Diencephalon (tissue), 1 donor: ENCODE results near the gene OR11H6. TPM values are rescaled to one million over a fixed set of nuclear protein-coding genes. Genes with fewer than 3 reads are reported as not detected.

ENCODE experiments used
- small RNA-seq: library from RNA; depleted of rRNA; stranded (forward); fragments of <200 nt; gene quantifications from one replicate; pipeline ENCODE3, GENCODE V24; 2014
- total RNA-seq: library from RNA; depleted of rRNA; stranded (reverse); fragments of >200 nt; gene quantifications from one replicate; pipeline ENCODE4 v1.2.3, GENCODE V29; 2014

The OR11H6 gene, protein sequence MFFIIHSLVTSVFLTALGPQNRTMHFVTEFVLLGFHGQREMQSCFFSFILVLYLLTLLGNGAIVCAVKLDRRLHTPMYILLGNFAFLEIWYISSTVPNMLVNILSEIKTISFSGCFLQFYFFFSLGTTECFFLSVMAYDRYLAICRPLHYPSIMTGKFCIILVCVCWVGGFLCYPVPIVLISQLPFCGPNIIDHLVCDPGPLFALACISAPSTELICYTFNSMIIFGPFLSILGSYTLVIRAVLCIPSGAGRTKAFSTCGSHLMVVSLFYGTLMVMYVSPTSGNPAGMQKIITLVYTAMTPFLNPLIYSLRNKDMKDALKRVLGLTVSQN
- total RNA-seq = not detected

DNA sequence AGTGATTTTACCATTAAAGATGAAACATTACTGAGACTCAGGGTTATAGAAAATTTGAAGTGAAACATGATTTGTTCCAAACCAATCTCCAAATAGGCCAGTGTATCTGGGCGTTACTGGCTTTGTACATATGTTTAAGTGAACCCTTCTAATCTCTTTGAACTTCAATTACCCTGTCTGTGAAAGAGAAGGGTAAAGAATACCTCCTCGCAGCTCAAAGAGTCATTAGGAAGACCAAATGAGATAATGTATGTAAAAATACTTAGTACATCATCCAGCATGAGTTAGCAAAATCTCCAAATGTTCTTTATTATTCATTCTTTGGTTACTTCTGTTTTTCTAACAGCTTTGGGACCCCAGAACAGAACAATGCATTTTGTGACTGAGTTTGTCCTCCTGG, at the start of gene OR11H6:
Gene OR11H6 (plus strand): TSS at position 301 of the 400 bp plus-strand sequence. CDS start 0 bp downstream, at position 301.

GRCh38 chr14:20190596-20190995, 32.9 kb upstream of the OR11H6 start, which contains the start of gene OR11G2:
Gene OR11G2, plus strand, starts transcription at chr14:20190896. Its CDS starts 6,542 bp downstream, at chr14:20197438.

DNA sequence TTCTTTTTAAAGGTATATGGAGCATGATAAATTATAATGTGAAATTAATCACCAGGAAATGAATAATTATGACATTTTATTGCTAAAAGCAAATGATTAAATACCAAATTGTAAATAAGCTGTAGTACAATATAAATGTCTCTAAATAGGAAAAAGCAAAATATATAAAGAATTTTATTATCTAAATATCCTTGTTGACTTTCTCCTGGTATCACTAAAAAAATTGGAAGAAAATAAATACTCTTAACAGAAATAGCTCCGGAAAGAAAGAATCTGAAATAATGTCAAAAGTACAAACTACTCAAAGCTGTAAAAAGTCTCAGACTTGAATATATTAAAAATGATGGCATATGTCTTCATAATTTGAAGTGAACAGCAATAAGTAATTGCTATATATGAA, 5.2 kb downstream of the OR11H6 start, which contains the start of gene OR11H7:
Gene OR11H7 (plus strand): TSS at position 301 of the 400 bp plus-strand sequence.

Small RNA genes lying within 50 kb of the gene (small RNA-seq; reads per million reads assigned to genes)
- not detected for gene GTF2IP22

Other genes starting within 250 kb of the OR11H6 start
- not detected for gene OR4K15, start 248.1 kb upstream of the OR11H6 start, total RNA-seq
- not detected for gene OR4Q2, start 221.5 kb upstream of the OR11H6 start, total RNA-seq
- not detected for gene OR4K14, start 204.4 kb upstream of the OR11H6 start, total RNA-seq
- not detected for gene OR4K13, start 187.7 kb upstream of the OR11H6 start, total RNA-seq
- not detected for gene OR4L1, start 163.7 kb upstream of the OR11H6 start, total RNA-seq
- not detected for gene OR4K17, start 113.0 kb upstream of the OR11H6 start, total RNA-seq
- gene OR4N5, start 84.9 kb upstream of the OR11H6 start, total RNA-seq = not detected
- not detected for gene OR11G2, start 32.8 kb upstream of the OR11H6 start, total RNA-seq
- gene OR11H7, start 5.3 kb downstream of the OR11H6 start, total RNA-seq = not detected
- gene OR11H4, start 15.6 kb downstream of the OR11H6 start, total RNA-seq = not detected
- 33.4 TPM for gene TTC5, start 82.2 kb downstream of the OR11H6 start, total RNA-seq
- 66.4 TPM for gene CCNB1IP1, start 109.6 kb downstream of the OR11H6 start, total RNA-seq
- gene PARP2, start 119.9 kb downstream of the OR11H6 start, total RNA-seq = 22.1 TPM
- gene TEP1, start 189.8 kb downstream of the OR11H6 start, total RNA-seq = 8.8 TPM
- 0.23 TPM for gene KLHL33, start 212.5 kb downstream of the OR11H6 start, total RNA-seq
- 32.8 TPM for gene OSGEP, start 231.1 kb downstream of the OR11H6 start, total RNA-seq
- gene APEX1, start 231.5 kb downstream of the OR11H6 start, total RNA-seq = 53.3 TPM
- gene PIP4P1, start 237.7 kb downstream of the OR11H6 start, total RNA-seq = 29.5 TPM
- gene PNP, start 245.7 kb downstream of the OR11H6 start, total RNA-seq = 12.7 TPM